ENCODE data around the gene TMEM116.

- no peak for TF ChIP-seq CTCF (IDR thresholded peaks at IDR 0.05)
- no peak for TF ChIP-seq POLR2A (IDR thresholded peaks at IDR 0.05)
Observed at GRCh38 chr12:111881716-111882115, 131.2 kb downstream of the TMEM116 start.

Measured in heart left ventricle (tissue), 13 donors.